ENCODE results near the gene AEBP1.
A peak's percentile ranks its signal among the peaks of the same experiment; 100 is the strongest.

Gene AEBP1

DNA sequence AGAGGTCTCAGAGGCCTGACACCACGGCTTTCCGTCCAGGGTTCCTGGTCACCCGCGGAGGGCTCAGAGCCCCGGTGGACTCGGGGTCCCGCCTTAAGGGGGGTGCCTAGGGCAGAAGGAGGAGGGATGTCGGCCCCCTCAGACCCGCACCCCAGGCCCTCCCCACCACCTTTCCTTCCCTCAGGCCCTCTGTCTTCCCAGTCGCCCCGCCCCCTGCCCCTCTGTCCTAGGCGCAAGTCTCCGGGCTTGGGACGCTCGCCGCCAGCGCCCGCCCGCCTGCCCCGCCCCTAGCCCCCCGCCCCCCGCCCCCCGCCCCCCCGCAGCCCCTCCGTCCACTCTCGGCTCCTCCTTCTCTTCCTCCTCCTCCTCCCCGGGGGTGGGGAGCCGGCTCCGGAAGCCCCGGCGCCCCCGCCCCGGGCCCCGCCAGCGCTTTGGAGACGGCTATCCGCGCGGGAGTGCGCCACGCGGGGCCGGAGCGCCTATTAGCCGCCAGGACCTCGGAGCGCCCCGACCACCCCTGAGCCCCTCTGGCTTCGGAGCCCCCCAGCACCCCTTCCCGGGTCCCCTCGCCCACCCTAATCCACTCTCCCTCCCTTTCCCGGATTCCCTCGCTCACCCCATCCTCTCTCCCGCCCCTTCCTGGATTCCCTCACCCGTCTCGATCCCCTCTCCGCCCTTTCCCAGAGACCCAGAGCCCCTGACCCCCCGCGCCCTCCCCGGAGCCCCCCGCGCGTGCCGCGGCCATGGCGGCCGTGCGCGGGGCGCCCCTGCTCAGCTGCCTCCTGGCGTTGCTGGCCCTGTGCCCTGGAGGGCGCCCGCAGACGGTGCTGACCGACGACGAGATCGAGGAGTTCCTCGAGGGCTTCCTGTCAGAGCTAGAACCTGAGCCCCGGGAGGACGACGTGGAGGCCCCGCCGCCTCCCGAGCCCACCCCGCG lies at the start of gene AEBP1:
Gene AEBP1, plus strand, starts transcription at position 423 of the 937 bp plus-strand sequence. Its CDS starts 321 bp downstream, at position 744.
- Histone ChIP-seq H3K36me3 (ENCODE audit: control insufficient read depth, low read depth, low read length) (no peaks in the 10 kb centered on the region), H3K9me3 (ENCODE audit: control insufficient read depth, low read depth, low read length) (no peaks in the 10 kb centered on the region), H3K27me3 (ENCODE audit: control insufficient read depth, insufficient read depth, low read length) (peaks cover 24% of the 10 kb centered on the region), H3K4me3 (ENCODE audit: low read length) (peak within 1 kb of the TSS; percentile 75), H3K27ac (ENCODE audit: low read length) (no peak within 1 kb of the TSS), H3K9ac (ENCODE audit: low read length) (peak within 1 kb of the TSS; percentile 22), H3K4me1 (ENCODE audit: control insufficient read depth, low read depth, low read length) (peaks cover 4% of the 10 kb centered on the region)

DNA sequence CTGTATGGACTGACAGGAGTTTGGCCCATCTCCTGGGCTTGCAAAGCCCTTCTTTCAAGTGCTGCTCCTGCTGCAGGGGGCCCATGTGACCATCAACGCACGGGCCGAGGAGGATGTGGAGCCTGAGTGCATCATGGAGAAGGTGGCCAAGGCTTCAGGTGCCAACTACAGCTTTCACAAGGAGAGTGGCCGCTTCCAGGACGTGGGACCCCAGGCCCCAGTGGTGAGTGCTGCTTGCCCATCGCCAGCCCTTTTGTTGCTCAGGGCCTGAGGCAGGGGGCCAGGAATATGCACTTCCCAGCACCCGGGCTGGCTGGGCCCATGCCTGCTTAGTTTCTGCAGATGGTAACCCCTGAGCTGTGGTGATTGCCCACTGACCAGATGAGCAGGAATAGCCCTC lies 47.5 kb upstream of the AEBP1 start:
- no peak overlapping the region for H3K27ac ChIP-seq (ENCODE audit: low read length)
- no peaks in the 10 kb centered on the region for H3K9me3 ChIP-seq (ENCODE audit: control insufficient read depth, low read depth, low read length)
- no peak overlapping the region for H3K4me3 ChIP-seq (ENCODE audit: low read length)
- peaks cover 39% of the 10 kb centered on the region for H3K36me3 ChIP-seq (ENCODE audit: control insufficient read depth, low read depth, low read length)
- H3K9ac ChIP-seq (ENCODE audit: low read length): no peak overlapping the region
- H3K27me3 ChIP-seq (ENCODE audit: control insufficient read depth, insufficient read depth, low read length): no peaks in the 10 kb centered on the region
- H3K4me1 ChIP-seq (ENCODE audit: control insufficient read depth, low read depth, low read length): no peaks in the 10 kb centered on the region

DNA sequence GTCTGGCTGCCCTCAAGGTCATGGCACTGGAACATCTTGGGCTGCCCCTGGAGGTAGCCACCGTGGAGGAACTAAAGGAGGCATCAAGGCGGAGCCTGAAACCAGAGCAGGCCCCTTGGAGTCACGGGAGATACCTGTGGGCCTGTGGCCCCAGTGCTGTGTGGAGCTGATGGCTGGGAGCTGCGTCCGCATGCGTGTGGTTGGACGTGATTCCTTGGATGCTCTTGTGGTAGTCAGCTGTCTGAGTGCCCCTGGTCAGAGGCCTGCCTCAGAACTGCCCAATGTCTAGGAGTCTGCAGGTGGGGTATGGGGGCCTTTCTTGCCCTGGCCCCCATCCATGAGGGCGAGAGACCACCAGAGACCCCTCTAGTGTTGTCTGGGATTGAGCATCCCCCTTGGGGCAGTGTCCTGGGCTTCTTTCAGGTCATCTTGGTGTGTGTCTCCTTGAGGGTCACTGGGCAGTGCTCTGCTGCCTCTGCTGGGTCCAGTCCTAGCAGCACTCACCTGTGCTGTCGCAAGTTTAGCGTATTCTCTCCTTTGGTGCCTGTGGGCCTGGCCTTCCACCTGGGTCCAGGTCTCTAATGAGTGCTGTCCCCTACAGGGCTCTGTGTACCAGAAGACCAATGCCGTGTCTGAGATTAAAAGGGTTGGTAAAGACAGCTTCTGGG lies 46.8 kb upstream of the AEBP1 start:
- Histone ChIP-seq H3K27ac (ENCODE audit: low read length) (no peak overlapping the region), H3K9me3 (ENCODE audit: control insufficient read depth, low read depth, low read length) (no peaks in the 10 kb centered on the region), H3K4me1 (ENCODE audit: control insufficient read depth, low read depth, low read length) (no peaks in the 10 kb centered on the region), H3K27me3 (ENCODE audit: control insufficient read depth, insufficient read depth, low read length) (no peaks in the 10 kb centered on the region), H3K36me3 (ENCODE audit: control insufficient read depth, low read depth, low read length) (peaks cover 36% of the 10 kb centered on the region), H3K4me3 (ENCODE audit: low read length) (no peak overlapping the region), H3K9ac (ENCODE audit: low read length) (no peak overlapping the region)

DNA sequence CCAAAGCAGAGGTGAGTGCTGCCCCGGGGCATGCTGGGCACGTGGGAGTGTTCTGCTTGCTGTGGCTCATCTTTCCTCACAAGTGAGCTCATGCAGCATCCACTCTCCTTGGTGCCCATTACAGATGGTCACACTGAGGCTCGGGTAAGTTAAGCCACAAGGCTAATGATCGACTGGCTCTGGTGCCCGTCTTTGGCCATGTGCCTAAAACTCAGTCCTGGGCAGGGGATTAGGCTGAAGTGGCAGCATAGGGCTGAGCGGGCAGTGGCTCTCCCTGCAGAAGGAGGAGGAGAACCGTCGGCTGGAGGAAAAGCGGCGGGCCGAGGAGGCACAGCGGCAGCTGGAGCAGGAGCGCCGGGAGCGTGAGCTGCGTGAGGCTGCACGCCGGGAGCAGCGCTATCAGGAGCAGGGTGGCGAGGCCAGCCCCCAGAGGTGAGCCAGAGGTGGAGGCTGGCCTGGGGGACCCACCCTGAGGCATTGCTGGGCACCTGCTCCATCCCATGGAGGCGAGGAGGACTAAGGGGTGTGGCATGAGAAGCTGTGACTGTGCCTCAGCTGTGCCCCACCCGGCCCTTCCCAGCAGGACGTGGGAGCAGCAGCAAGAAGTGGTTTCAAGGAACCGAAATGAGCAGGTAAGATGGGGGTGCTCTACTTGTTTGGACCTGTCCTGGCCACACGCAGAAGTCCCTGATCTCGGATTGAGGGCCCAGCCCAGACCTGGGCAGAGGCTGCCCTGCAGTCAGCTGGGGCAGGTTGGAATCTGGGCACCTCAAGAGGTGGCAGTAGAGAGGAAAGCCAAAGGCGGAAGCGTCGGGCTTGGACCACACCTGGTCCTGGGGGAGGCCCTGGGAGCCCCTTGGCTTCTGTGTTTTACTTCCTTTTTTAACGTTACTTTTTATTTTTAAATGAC lies 46.0 kb upstream of the AEBP1 start:
- no peak overlapping the region for H3K9ac ChIP-seq (ENCODE audit: low read length)
- no peak overlapping the region for H3K27ac ChIP-seq (ENCODE audit: low read length)
- H3K27me3 ChIP-seq (ENCODE audit: control insufficient read depth, insufficient read depth, low read length): no peaks in the 10 kb centered on the region
- no peaks in the 10 kb centered on the region for H3K4me1 ChIP-seq (ENCODE audit: control insufficient read depth, low read depth, low read length)
- H3K9me3 ChIP-seq (ENCODE audit: control insufficient read depth, low read depth, low read length): no peaks in the 10 kb centered on the region
- H3K36me3 ChIP-seq (ENCODE audit: control insufficient read depth, low read depth, low read length): peaks cover 34% of the 10 kb centered on the region
- H3K4me3 ChIP-seq (ENCODE audit: low read length): no peak overlapping the region

DNA sequence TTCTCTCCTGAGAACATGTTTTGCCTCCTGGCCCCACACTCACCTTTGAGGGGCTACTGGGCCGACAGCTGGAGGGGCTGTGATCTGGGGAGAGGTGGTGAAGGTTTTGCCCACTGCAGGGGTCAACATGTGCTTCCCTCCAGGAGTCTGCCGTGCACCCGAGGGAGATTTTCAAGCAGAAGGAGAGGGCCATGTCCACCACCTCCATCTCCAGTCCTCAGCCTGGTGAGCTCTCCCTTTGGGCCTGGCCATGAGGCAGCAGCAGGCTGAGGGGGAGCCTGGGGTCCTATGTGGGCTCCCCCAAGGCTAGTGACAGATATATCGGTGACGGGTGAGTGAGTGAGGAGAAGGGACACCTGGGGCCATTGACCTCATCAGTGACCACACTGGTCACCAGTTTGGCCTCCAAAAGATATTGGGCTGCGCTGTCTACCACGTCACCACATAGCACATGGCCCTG lies 45.4 kb upstream of the AEBP1 start:
- Histone ChIP-seq H3K4me3 (ENCODE audit: low read length) (no peak overlapping the region), H3K27ac (ENCODE audit: low read length) (no peak overlapping the region), H3K9me3 (ENCODE audit: control insufficient read depth, low read depth, low read length) (no peaks in the 10 kb centered on the region), H3K36me3 (ENCODE audit: control insufficient read depth, low read depth, low read length) (peaks cover 33% of the 10 kb centered on the region), H3K9ac (ENCODE audit: low read length) (no peak overlapping the region), H3K27me3 (ENCODE audit: control insufficient read depth, insufficient read depth, low read length) (no peaks in the 10 kb centered on the region), H3K4me1 (ENCODE audit: control insufficient read depth, low read depth, low read length) (peaks cover 4% of the 10 kb centered on the region)

DNA sequence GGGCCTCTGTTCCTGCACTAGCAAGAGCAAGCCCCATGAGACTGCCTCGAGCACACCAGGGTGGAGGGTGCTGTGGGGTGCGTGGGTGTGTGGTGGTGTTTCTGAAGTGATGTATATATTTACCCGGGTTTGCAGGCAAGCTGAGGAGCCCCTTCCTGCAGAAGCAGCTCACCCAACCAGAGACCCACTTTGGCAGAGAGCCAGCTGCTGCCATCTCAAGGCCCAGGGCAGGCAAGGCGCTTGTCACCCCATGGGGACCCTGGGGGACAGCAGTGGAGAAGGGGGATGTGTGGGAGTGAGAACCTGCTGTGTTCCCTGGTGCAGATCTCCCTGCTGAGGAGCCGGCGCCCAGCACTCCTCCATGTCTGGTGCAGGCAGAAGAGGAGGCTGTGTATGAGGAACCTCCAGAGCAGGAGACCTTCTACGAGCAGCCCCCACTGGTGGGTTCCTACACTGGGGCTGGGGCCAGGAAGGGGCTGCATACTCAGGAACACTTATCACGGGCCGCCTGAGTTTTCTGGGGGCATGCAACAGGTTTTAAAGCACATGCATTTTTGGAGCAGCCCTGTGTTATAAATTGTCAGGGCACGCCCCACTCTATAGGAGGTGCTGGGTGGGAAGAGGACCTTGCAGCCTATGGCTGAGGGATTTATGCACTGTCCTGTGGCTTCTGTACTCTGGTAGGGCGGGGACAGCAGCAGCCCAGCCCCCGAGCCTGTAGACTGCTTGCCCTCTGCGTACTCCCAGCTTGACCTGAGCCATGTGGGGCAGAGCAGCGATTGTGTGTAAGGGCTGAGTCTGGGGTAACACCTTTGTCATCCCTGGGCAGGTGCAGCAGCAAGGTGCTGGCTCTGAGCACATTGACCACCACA lies 44.7 kb upstream of the AEBP1 start:
- no peaks in the 10 kb centered on the region for H3K9me3 ChIP-seq (ENCODE audit: control insufficient read depth, low read depth, low read length)
- H3K4me1 ChIP-seq (ENCODE audit: control insufficient read depth, low read depth, low read length): peaks cover 9% of the 10 kb centered on the region
- no peak overlapping the region for H3K9ac ChIP-seq (ENCODE audit: low read length)
- no peak overlapping the region for H3K4me3 ChIP-seq (ENCODE audit: low read length)
- H3K36me3 ChIP-seq (ENCODE audit: control insufficient read depth, low read depth, low read length): peaks cover 33% of the 10 kb centered on the region
- H3K27ac ChIP-seq (ENCODE audit: low read length): no peak overlapping the region
- H3K27me3 ChIP-seq (ENCODE audit: control insufficient read depth, insufficient read depth, low read length): no peaks in the 10 kb centered on the region

DNA sequence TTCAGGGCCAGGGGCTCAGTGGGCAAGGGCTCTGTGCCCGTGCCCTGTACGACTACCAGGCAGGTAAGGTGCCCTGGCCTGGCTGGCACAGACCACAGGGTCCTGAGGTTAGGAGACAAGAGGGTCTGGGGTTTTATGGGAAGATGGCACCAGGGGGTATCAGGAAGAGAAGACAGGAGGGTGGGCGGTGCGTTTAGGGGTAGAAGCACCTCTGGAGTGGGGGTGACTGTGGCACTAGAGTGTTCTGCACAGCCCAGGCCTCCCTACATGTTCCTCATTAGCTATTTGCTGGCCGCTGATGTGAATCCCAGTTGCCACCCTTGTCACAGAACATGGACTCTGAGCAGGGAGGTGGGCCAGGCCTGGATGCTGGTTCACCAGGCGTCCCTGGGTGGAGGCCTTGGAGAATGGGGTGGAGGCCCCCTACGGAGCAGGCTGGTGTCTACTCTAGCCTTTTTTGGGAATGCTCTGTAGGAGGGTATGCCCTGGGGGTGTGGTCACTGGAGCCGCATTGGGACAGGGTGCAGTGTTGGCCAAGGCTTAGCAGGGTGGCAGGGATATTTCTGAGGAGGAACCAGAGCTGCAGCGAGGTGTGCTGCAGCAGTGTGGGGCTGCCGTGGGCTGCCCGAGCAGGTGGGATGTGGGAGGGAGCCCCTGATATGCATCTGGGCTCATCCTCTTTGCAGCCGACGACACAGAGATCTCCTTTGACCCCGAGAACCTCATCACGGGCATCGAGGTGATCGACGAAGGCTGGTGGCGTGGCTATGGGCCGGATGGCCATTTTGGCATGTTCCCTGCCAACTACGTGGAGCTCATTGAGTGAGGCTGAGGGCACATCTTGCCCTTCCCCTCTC lies 43.8 kb upstream of the AEBP1 start:
- Histone ChIP-seq H3K9ac (ENCODE audit: low read length) (no peak overlapping the region), H3K27me3 (ENCODE audit: control insufficient read depth, insufficient read depth, low read length) (no peaks in the 10 kb centered on the region), H3K27ac (ENCODE audit: low read length) (no peak overlapping the region), H3K4me3 (ENCODE audit: low read length) (no peak overlapping the region), H3K4me1 (ENCODE audit: control insufficient read depth, low read depth, low read length) (peaks cover 13% of the 10 kb centered on the region), H3K36me3 (ENCODE audit: control insufficient read depth, low read depth, low read length) (peaks cover 33% of the 10 kb centered on the region), H3K9me3 (ENCODE audit: control insufficient read depth, low read depth, low read length) (no peaks in the 10 kb centered on the region)

DNA sequence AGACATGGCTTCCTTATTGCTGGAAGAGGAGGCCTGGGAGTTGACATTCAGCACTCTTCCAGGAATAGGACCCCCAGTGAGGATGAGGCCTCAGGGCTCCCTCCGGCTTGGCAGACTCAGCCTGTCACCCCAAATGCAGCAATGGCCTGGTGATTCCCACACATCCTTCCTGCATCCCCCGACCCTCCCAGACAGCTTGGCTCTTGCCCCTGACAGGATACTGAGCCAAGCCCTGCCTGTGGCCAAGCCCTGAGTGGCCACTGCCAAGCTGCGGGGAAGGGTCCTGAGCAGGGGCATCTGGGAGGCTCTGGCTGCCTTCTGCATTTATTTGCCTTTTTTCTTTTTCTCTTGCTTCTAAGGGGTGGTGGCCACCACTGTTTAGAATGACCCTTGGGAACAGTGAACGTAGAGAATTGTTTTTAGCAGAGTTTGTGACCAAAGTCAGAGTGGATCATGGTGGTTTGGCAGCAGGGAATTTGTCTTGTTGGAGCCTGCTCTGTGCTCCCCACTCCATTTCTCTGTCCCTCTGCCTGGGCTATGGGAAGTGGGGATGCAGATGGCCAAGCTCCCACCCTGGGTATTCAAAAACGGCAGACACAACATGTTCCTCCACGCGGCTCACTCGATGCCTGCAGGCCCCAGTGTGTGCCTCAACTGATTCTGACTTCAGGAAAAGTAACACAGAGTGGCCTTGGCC lies 43.0 kb upstream of the AEBP1 start:
- no peak overlapping the region for H3K4me3 ChIP-seq (ENCODE audit: low read length)
- no peak overlapping the region for H3K9ac ChIP-seq (ENCODE audit: low read length)
- peaks cover 21% of the 10 kb centered on the region for H3K4me1 ChIP-seq (ENCODE audit: control insufficient read depth, low read depth, low read length)
- H3K9me3 ChIP-seq (ENCODE audit: control insufficient read depth, low read depth, low read length): no peaks in the 10 kb centered on the region
- no peaks in the 10 kb centered on the region for H3K27me3 ChIP-seq (ENCODE audit: control insufficient read depth, insufficient read depth, low read length)
- H3K36me3 ChIP-seq (ENCODE audit: control insufficient read depth, low read depth, low read length): peaks cover 33% of the 10 kb centered on the region
- H3K27ac ChIP-seq (ENCODE audit: low read length): no peak overlapping the region

DNA sequence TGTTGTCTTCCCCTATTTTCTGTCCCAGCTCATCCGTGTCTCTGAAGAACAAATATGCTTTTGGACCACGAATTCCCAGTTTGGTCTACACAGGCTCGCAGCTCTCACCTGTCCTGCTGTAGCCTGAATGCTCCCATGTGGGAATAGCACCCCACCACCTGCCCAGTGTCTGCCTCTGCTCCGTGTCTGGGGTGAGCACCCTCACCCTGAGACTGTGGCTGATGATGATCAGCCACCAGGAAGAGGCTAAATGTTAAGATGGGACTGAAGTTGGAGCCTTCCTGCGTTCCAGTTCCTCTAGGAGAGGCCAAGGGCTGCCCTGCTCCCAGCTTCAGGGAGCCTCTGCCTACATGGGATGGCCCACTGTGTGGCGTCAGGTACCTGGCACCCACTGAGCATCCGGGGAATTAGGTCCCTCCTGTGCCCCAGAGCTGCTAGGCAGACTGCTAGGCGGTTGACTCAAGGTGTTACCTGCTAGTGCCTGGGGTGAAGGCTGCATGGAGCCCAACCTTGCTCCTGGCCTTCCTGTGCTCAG lies 42.4 kb upstream of the AEBP1 start:
- Histone ChIP-seq H3K4me3 (ENCODE audit: low read length) (no peak overlapping the region), H3K9ac (ENCODE audit: low read length) (no peak overlapping the region), H3K9me3 (ENCODE audit: control insufficient read depth, low read depth, low read length) (no peaks in the 10 kb centered on the region), H3K4me1 (ENCODE audit: control insufficient read depth, low read depth, low read length) (peaks cover 26% of the 10 kb centered on the region), H3K36me3 (ENCODE audit: control insufficient read depth, low read depth, low read length) (peaks cover 32% of the 10 kb centered on the region), H3K27ac (ENCODE audit: low read length) (no peak overlapping the region), H3K27me3 (ENCODE audit: control insufficient read depth, insufficient read depth, low read length) (no peaks in the 10 kb centered on the region)

Measured in iPS-18a (cell line).